NB4 (cell line): Measurements from ENCODE around the gene BMP7.

ENCODE experiments used
- DNase-seq: peaks from one replicate; pipeline ENCODE4 v3.0.0; 2010; ENCODE audit warnings: low read depth
- H3K4me3 ChIP-seq: one replicate; pipeline ENCODE4 v1.5.1; 2011; ENCODE audit warnings: mild to moderate bottlenecking, low read depth, low read length, moderate library complexity
- CTCF ChIP-seq: IDR thresholded peaks from one replicate; pipeline ENCODE4 v1.5.1; 2012; ENCODE audit warnings: low read depth, low read length
- MAX ChIP-seq: IDR thresholded peaks from 2 replicates; pipeline ENCODE4 v1.6.1; 2011; ENCODE audit warnings: low read depth, low read length
- MYC ChIP-seq: IDR thresholded peaks from 2 replicates; pipeline ENCODE4 v1.6.1; 2011; ENCODE audit warnings: low read depth, low read length
- POLR2A ChIP-seq: IDR thresholded peaks from 2 replicates; pipeline ENCODE4 v1.6.1; 2011; ENCODE audit warnings: mild to moderate bottlenecking; ENCODE audit not compliant: insufficient read length; ENCODE audit errors: extremely low read depth

The BMP7 gene

GRCh38 chr20:57209413-57209812 is 57.0 kb downstream of the BMP7 start:
- TF ChIP-seq MAX (no peak), POLR2A (no peak), CTCF (no peak), MYC (no peak)
- no peak for DNase-seq
- no peak overlapping the region for H3K4me3 ChIP-seq

- DNase-seq, result peak; percentile 31
- TF ChIP-seq MAX, result no peak
- TF ChIP-seq CTCF, result no peak
- no peak for TF ChIP-seq MYC
- no peak for TF ChIP-seq POLR2A
- H3K4me3 ChIP-seq, result no peak overlapping the region
Observed at GRCh38 chr20:57208198-57208597, 58.2 kb downstream of the BMP7 start.

- DNase-seq, result no peak
- TF ChIP-seq MAX (no peak), CTCF (no peak), POLR2A (no peak), MYC (no peak)
- no peak overlapping the region for H3K4me3 ChIP-seq
Observed at GRCh38 chr20:57207251-57207650, 59.2 kb downstream of the BMP7 start.

GRCh38 chr20:57205606-57206219 is 60.7 kb downstream of the BMP7 start:
- TF ChIP-seq MAX (no peak), MYC (no peak), POLR2A (no peak), CTCF (no peak)

GRCh38 chr20:57203986-57204385 is 62.5 kb downstream of the BMP7 start:
- TF ChIP-seq CTCF (no peak), MAX (no peak)
- no peak for DNase-seq
- H3K4me3 ChIP-seq, result no peak overlapping the region

More at GRCh38 chr20:57205606-57206219, 60.7 kb downstream of the BMP7 start:
- DNase-seq, result no peak
- no peak overlapping the region for H3K4me3 ChIP-seq

GRCh38 chr20:57203204-57203603 is 63.2 kb downstream of the BMP7 start:
- TF ChIP-seq POLR2A (no peak), MYC (no peak), MAX (no peak), CTCF (no peak)
- no peak overlapping the region for H3K4me3 ChIP-seq
- no peak for DNase-seq
